HepG2 (cell line): ENCODE results near the gene CD44. TPM values are rescaled to one million over a fixed set of nuclear protein-coding genes. Genes with fewer than 3 reads are reported as not detected.
A peak's percentile ranks its signal among the peaks of the same experiment; 100 is the strongest.

Experiments used
- ATAC-seq: fragments of 200-7000 bp; cut with Tn5 transposase; 3 replicates; pipeline ENCODE4 v1.9.1; 2020; ENCODE audit warnings: mild to moderate bottlenecking, moderate library complexity
- BruUV-seq: library from RNA; stranded (reverse); fragments of 400-500 nt; replicated peaks from 2 replicates; lab custom pipeline; 2021; lab: Mats Ljungman, UMichigan
- CTCF ChIA-PET: fragments of 300-600 bp; formaldehyde crosslinking; extraction: SDS; loops from one replicate; lab custom pipeline; 2021; ENCODE audit warnings: low total read pairs, inconsistent platforms, low intra/inter-chr PET ratio; lab: Yijun Ruan, JAX
- POLR2A ChIA-PET: fragments of 350-600 bp; sonication (Branson Sonifier 250); formaldehyde crosslinking; loops from one replicate; lab custom pipeline; 2020; ENCODE audit warnings: antibody characterized with exemption, inconsistent platforms; lab: Yijun Ruan, JAX
- DNase-seq: peaks from one replicate; pipeline ENCODE4 v3.0.0-alpha.2; 2015; ENCODE audit warnings: low spot score
- FAIRE-seq: peaks from 3 replicates; lab custom pipeline; 2011; peaks lifted over from hg19 to GRCh38; lab: Jason Lieb, UNC
- H2AFZ ChIP-seq: one replicate; pipeline ENCODE4 v1.6.1; 2011; ENCODE audit warnings: low read length, inconsistent platforms
- H3K27ac ChIP-seq: fragments of 300-600 bp; 3 replicates; pipeline ENCODE4 v1.8.0; 2011; ENCODE audit warnings: mixed run types, mild to moderate bottlenecking, mixed read lengths, low read length, inconsistent platforms; ENCODE audit not compliant: insufficient read depth; ENCODE audit errors: extremely low read length
- H3K27me3 ChIP-seq, 2 experiments: fragments of 200-600 bp in 1 of 2; 2 replicates in 1 of 2; 3 replicates in 1 of 2; pipeline versions ENCODE4 v1.6.0 to v1.8.0; 2011; ENCODE audit warnings: low read length in 2 of 2, mild to moderate bottlenecking in 2 of 2, moderate library complexity in 2 of 2, inconsistent platforms in 1 of 2; ENCODE audit not compliant: insufficient read depth in 2 of 2, control insufficient read depth in 1 of 2
- H3K36me3 ChIP-seq, 2 experiments: fragments of 200-600 bp in 1 of 2; replicated peaks in 1 of 2; 2 replicates in 1 of 2; 3 replicates in 1 of 2; pipeline versions ENCODE4 v1.5.1 to v1.8.0; 2011; ENCODE audit warnings: low read length in 2 of 2, inconsistent platforms in 1 of 2; ENCODE audit not compliant: insufficient read depth in 2 of 2, control insufficient read depth in 1 of 2
- H3K4me1 ChIP-seq: 2 replicates; pipeline ENCODE4 v1.5.1; 2012; ENCODE audit warnings: low read length, inconsistent platforms; ENCODE audit not compliant: insufficient read depth
- H3K4me2 ChIP-seq: 2 replicates; pipeline ENCODE4 v1.6.0; 2011; ENCODE audit warnings: low read depth, low read length, inconsistent platforms
- H3K4me3 ChIP-seq, 3 experiments: fragments of 200-600 bp in 1 of 3; sonication (generic), shearing (Covaris generic) in 1 of 3; replicated peaks in 1 of 3; 2 replicates each; pipeline ENCODE4 v1.5.1; 2011 to 2016; ENCODE audit warnings: low read length in 3 of 3, inconsistent platforms in 2 of 3, low read depth in 2 of 3, mild to moderate bottlenecking in 2 of 3, control low read depth in 1 of 3, mixed read lengths in 1 of 3; ENCODE audit not compliant: insufficient read depth in 1 of 3
- H3K79me2 ChIP-seq: one replicate; pipeline ENCODE4 v1.6.1; 2011; ENCODE audit warnings: low read length, inconsistent platforms; ENCODE audit not compliant: insufficient read depth
- H3K9ac ChIP-seq: 2 replicates; pipeline ENCODE4 v1.6.0; 2011; ENCODE audit warnings: mild to moderate bottlenecking, low read depth, low read length, inconsistent platforms; ENCODE audit not compliant: insufficient read depth
- H3K9me3 ChIP-seq: 2 replicates; pipeline ENCODE4 v1.5.1; 2012; ENCODE audit warnings: mild to moderate bottlenecking, low read length
- H4K20me1 ChIP-seq: 2 replicates; pipeline ENCODE4 v1.6.0; 2011; ENCODE audit warnings: inconsistent platforms, mild to moderate bottlenecking, low read length, moderate library complexity; ENCODE audit not compliant: insufficient read depth
- CEBPB ChIP-seq: IDR thresholded peaks from 2 replicates; pipeline ENCODE4 v1.6.1; 2011; ENCODE audit warnings: low read depth, low read length, improper control_type of control experiment, borderline replicate concordance
- EHMT2 ChIP-seq: fragments of 200-600 bp; sonication (generic); IDR thresholded peaks from 2 replicates; pipeline ENCODE4 v1.7.0; 2017; ENCODE audit warnings: antibody characterized with exemption, low read depth, low read length, borderline replicate concordance
- IKZF4 ChIP-seq: sonication (generic); formaldehyde crosslinking; IDR thresholded peaks from 2 replicates; pipeline ENCODE4 v1.5.1; 2020; ENCODE audit warnings: borderline replicate concordance, mild to moderate bottlenecking, low read depth, missing genetic modification reagents; ENCODE audit errors: not compliant biosample characterization
- MAFG ChIP-seq: sonication (generic); formaldehyde crosslinking; IDR thresholded peaks from 2 replicates; pipeline ENCODE4 v1.5.1; 2020; ENCODE audit warnings: mild to moderate bottlenecking, missing genetic modification reagents
- MIER3 ChIP-seq: IDR thresholded peaks from 2 replicates; pipeline ENCODE4 v1.6.1; 2016; ENCODE audit warnings: missing compliant biosample characterization, borderline replicate concordance
- NFE2 ChIP-seq: sonication (generic); formaldehyde crosslinking; IDR thresholded peaks from 2 replicates; pipeline ENCODE4 v1.4.0; 2020; ENCODE audit warnings: missing genetic modification reagents
- RARA ChIP-seq: IDR thresholded peaks from 2 replicates; pipeline ENCODE4 v1.6.1; 2016; ENCODE audit warnings: missing genetic modification reagents, missing compliant biosample characterization
- RELA ChIP-seq: sonication (generic); formaldehyde crosslinking; IDR thresholded peaks from 2 replicates; pipeline ENCODE4 v1.4.0; 2020; ENCODE audit warnings: missing genetic modification reagents
- ZFX ChIP-seq: sonication (generic); formaldehyde crosslinking; IDR thresholded peaks from 2 replicates; pipeline ENCODE4 v1.4.0; 2020; ENCODE audit warnings: mild to moderate bottlenecking, low read depth, missing genetic modification reagents, moderate library complexity
- ZNF10 ChIP-seq: sonication (generic); formaldehyde crosslinking; IDR thresholded peaks from 2 replicates; pipeline ENCODE4 v1.4.0; 2020; ENCODE audit warnings: mild to moderate bottlenecking, low read depth, missing genetic modification reagents, borderline replicate concordance
- ZNF232 ChIP-seq: sonication (generic); formaldehyde crosslinking; IDR thresholded peaks from 2 replicates; pipeline ENCODE4 v1.4.0; 2020; ENCODE audit warnings: missing genetic modification reagents, borderline replicate concordance
- WGBS: methylation state at CpG from one replicate; pipeline ENCODE4 v1.1.6; 2017; ENCODE audit warnings: low lambda C conversion rate; 5-methylcytosine and 5-hydroxymethylcytosine counted together
- in situ Hi-C: cut with HindIII; loops from 2 replicates; pipeline ENCODE4 v1.10.0; 2017; ENCODE audit warnings: low pct_unique_long_range_greater_than_20kb; ENCODE audit not compliant: extremely low pct_ligation_motif_present
- intact Hi-C: fragments of 100-400 bp; cut with micrococcal nuclease; formaldehyde crosslinking; loops from one replicate; pipeline ENCODE4 v1.10.0; 2022; ENCODE audit not compliant: unreplicated experiment
- polyA plus RNA-seq, 8 experiments: library from polyadenylated mRNA; depleted of rRNA in 3 of 8; stranded (reverse) in 7 of 8; unstranded in 1 of 8; fragments of >200 nt; fragmentation: Illumina TruSeq in 4 of 8; extraction: Trizol in 4 of 8; gene quantifications; 2 replicates each; pipeline versions ENCODE4 v1.2.1 to v1.2.3, GENCODE V29; 2011 to 2016; ENCODE audit warnings: low read depth in 4 of 8, missing spikeins in 1 of 8, mixed read lengths in 1 of 8; ENCODE audit not compliant: insufficient read depth in 1 of 8
- total RNA-seq, 5 experiments: library from RNA; depleted of rRNA; stranded (reverse); fragments of >200 nt; fragmentation: Illumina TruSeq; extraction: Trizol; gene quantifications; 2 replicates each; pipeline ENCODE4 v1.2.3, GENCODE V29; 2016; ENCODE audit warnings: low read depth in 1 of 5
- TF ChIP-seq, protein P1 (sequence below): sonication (generic); formaldehyde crosslinking; IDR thresholded peaks from 2 replicates; pipeline ENCODE4 v1.5.1; 2020; ENCODE audit warnings: mild to moderate bottlenecking, moderate library complexity, missing genetic modification reagents
- TF ChIP-seq, protein P2 (sequence below): sonication (generic); formaldehyde crosslinking; IDR thresholded peaks from 2 replicates; pipeline ENCODE4 v1.8.1; 2023; ENCODE audit warnings: mild to moderate bottlenecking, missing genetic modification reagents
- TF ChIP-seq, protein P3 (sequence below): sonication (generic); formaldehyde crosslinking; IDR thresholded peaks from 2 replicates; pipeline ENCODE4 v1.5.1; 2020; ENCODE audit warnings: mild to moderate bottlenecking, missing genetic modification reagents

The CD44 gene
- total and polyA plus RNA-seq, 2 of the 13 experiments (the other 11 are each of a cell fraction or from before 2014, with no cell fraction given) = 0.02 to 0.11 TPM

DNA sequence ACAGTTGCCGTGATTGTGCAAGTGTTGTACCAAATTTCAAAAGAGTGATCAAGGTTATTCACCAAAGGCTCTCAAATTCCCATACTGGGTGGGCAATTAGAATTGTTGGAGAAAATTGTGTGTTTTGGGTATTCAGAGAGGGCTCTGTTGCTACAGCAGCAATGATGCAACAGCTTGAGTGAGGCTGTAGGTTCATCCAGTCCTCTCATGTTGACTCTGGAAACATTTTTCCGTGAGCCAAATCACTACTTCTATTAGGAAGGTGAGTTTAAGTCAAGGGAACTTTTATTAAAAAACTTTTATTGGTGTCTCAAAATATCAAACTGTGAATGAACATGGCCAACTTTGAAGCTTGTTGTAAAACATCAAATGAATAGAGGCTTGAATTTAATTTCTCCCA is 116.5 kb downstream of the CD44 start:
- no peak overlapping the region for H3K4me3 ChIP-seq
- H3K9me3 ChIP-seq = no peaks in the 10 kb centered on the region
- no peak for FAIRE-seq
- no peak overlapping the region for H2AFZ ChIP-seq
- BruUV-seq = no TSS peak
- CTCF ChIA-PET = no interaction called here
- peaks cover 0 to 3% of the 10 kb centered on the region in 2 experiments; a peak in 2 of 5 replicates for H3K36me3 ChIP-seq
- peak; percentile 27; the same call in 1 of the 2 replicates for TF ChIP-seq CEBPB
- no peak for TF ChIP-seq RELA (CRISPR knock-in tag)
- TF ChIP-seq, all 625 proteins: peak for 1
- intact Hi-C loops = no loop called here
- no peak for ATAC-seq
- no peaks in the 10 kb centered on the region for H3K4me1 ChIP-seq
- 87% methylated on average over 2 of the region's 2 CpGs for WGBS
- no peaks in the 10 kb centered on the region for H3K79me2 ChIP-seq
- in situ Hi-C loops = no loop called here
- no peak overlapping the region for H3K9ac ChIP-seq
- no peak overlapping the region for H3K4me2 ChIP-seq
- POLR2A ChIA-PET = no interaction called here
- H3K27ac ChIP-seq = no peak overlapping the region
- no peaks in the 10 kb centered on the region for H4K20me1 ChIP-seq
- no peaks in the 10 kb centered on the region for H3K27me3 ChIP-seq
- DNase-seq = no peak

DNA sequence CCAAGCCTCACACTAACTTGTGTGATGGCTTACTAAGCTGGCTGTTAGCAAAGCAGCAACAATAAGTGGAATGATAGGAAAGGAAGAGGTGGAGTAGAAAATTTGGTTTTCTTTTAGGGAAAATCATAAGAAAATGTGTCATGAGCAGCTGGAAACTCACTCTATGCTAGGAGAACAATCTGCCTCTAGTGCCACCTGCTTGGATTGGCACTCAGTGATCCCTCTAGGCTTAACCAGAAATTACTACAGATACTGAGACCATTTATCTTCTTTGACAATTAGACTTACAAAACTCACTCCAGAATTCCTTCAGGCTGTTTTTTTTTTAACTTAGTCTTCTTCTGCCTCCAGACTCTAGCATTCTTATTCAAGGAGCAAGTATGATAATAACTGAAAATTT is 117.3 kb downstream of the CD44 start:
- no peaks in the 10 kb centered on the region for H3K4me1 ChIP-seq
- BruUV-seq = no TSS peak
- H2AFZ ChIP-seq = no peak overlapping the region
- no peaks in the 10 kb centered on the region for H4K20me1 ChIP-seq
- no peaks in the 10 kb centered on the region for H3K27me3 ChIP-seq
- no peak overlapping the region for H3K9ac ChIP-seq
- CTCF ChIA-PET = no interaction called here
- intact Hi-C loops = no loop called here
- no peaks in the 10 kb centered on the region for H3K9me3 ChIP-seq
- ATAC-seq (no peak), DNase-seq (no peak), FAIRE-seq (no peak)
- H3K36me3 ChIP-seq = peaks cover 0 to 3% of the 10 kb centered on the region in 2 experiments; a peak in 2 of 5 replicates
- POLR2A ChIA-PET = no interaction called here
- H3K4me3 ChIP-seq = no peak overlapping the region
- in situ Hi-C loops = no loop called here
- H3K4me2 ChIP-seq = no peak overlapping the region
- H3K27ac ChIP-seq = no peak overlapping the region
- H3K79me2 ChIP-seq = no peaks in the 10 kb centered on the region
- TF ChIP-seq NFE2 (no peak), ZFX (no peak), ZNF10 (CRISPR knock-in tag) (no peak), MIER3 (CRISPR knock-in tag) (no peak), IKZF4 (CRISPR knock-in tag) (no peak), MAFG (no peak), EHMT2 (no peak), ZNF232 (CRISPR knock-in tag) (no peak), RARA (no peak)
- TF ChIP-seq, protein P1, sequence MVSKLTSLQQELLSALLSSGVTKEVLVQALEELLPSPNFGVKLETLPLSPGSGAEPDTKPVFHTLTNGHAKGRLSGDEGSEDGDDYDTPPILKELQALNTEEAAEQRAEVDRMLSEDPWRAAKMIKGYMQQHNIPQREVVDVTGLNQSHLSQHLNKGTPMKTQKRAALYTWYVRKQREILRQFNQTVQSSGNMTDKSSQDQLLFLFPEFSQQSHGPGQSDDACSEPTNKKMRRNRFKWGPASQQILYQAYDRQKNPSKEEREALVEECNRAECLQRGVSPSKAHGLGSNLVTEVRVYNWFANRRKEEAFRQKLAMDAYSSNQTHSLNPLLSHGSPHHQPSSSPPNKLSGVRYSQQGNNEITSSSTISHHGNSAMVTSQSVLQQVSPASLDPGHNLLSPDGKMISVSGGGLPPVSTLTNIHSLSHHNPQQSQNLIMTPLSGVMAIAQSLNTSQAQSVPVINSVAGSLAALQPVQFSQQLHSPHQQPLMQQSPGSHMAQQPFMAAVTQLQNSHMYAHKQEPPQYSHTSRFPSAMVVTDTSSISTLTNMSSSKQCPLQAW (CRISPR knock-in tag) = no peak
- TF ChIP-seq, protein P2, sequence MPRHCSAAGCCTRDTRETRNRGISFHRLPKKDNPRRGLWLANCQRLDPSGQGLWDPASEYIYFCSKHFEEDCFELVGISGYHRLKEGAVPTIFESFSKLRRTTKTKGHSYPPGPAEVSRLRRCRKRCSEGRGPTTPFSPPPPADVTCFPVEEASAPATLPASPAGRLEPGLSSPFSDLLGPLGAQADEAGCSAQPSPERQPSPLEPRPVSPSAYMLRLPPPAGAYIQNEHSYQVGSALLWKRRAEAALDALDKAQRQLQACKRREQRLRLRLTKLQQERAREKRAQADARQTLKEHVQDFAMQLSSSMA (CRISPR knock-in tag) = no peak
- TF ChIP-seq, protein P3, sequence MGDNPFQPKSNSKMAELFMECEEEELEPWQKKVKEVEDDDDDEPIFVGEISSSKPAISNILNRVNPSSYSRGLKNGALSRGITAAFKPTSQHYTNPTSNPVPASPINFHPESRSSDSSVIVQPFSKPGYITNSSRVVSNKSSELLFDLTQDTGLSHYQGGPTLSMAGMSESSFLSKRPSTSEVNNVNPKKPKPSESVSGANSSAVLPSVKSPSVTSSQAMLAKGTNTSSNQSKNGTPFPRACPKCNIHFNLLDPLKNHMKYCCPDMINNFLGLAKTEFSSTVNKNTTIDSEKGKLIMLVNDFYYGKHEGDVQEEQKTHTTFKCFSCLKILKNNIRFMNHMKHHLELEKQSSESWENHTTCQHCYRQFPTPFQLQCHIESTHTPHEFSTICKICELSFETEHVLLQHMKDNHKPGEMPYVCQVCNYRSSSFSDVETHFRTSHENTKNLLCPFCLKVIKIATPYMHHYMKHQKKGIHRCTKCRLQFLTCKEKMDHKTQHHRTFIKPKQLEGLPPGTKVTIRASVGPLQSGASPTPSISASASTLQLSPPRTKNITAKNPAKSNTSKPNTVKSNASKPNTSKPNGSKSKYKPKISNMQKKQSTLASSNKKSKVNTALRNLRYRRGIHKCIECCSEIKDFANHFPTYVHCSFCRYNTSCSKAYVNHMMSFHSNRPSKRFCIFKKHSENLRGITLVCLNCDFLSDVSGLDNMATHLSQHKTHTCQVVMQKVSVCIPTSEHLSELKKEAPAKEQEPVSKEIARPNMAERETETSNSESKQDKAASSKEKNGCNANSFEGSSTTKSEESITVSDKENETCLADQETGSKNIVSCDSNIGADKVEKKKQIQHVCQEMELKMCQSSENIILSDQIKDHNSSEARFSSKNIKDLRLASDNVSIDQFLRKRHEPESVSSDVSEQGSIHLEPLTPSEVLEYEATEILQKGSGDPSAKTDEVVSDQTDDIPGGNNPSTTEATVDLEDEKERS (CRISPR knock-in tag) = no peak
